Mesodermal cell (in vitro differentiated cells): Measurements from ENCODE around the gene PWWP2B.

Experiments used
- H3K27ac ChIP-seq: 2 replicates; pipeline ENCODE4 v1.7.0; 2013; ENCODE audit warnings: mild to moderate bottlenecking, low read depth, low read length, moderate library complexity; ENCODE audit not compliant: severe bottlenecking
- H3K36me3 ChIP-seq: 2 replicates; pipeline ENCODE4 v1.7.1; 2013; ENCODE audit warnings: mild to moderate bottlenecking, low read length, moderate library complexity; ENCODE audit not compliant: control insufficient read depth, insufficient read depth
- H3K4me1 ChIP-seq: one replicate; pipeline ENCODE4 v1.7.1; 2013; ENCODE audit warnings: mild to moderate bottlenecking, low read length; ENCODE audit not compliant: insufficient read depth, control insufficient read depth, poor library complexity, severe bottlenecking
- H3K4me3 ChIP-seq: 2 replicates; pipeline ENCODE4 v1.7.0; 2013; ENCODE audit warnings: low read length, control low read depth, mild to moderate bottlenecking; ENCODE audit not compliant: insufficient read depth, poor library complexity, severe bottlenecking; ENCODE audit errors: extremely low read depth
- H3K9me3 ChIP-seq: 2 replicates; pipeline ENCODE4 v1.7.1; 2013; ENCODE audit warnings: mild to moderate bottlenecking, low read length, moderate library complexity; ENCODE audit not compliant: control insufficient read depth
- WGBS, 2 experiments: methylation state at CpG; one replicate each; pipeline ENCODE4 v1.1.5; 2013; ENCODE audit warnings: missing lambda C conversion rate in 2 of 2; ENCODE audit not compliant: insufficient coverage in 2 of 2; 5-methylcytosine and 5-hydroxymethylcytosine counted together

PWWP2B gene

DNA sequence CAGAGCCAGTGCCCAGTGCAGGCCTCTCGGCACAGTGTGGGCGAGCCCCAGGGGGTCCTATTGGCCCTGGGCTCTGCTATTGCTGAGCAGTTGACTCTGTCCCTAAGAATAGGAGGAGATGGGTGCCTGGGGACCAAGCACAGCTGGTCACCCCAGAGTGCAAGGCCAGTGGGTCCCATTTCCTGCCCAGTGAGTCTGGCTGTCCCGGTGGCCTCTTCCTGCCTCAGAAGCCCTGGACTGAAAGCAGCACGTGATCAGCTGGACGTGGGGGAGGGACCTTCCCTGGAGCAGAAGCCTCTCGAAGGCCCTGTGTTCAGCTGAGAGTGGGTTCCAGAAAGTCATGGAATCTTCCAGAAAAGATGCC, 42.0 kb downstream of the PWWP2B start:
- no peak overlapping the region for H3K4me3 ChIP-seq
- no peaks in the 10 kb centered on the region for H3K36me3 ChIP-seq
- H3K4me1 ChIP-seq = peaks cover 6% of the 10 kb centered on the region
- no peak overlapping the region for H3K27ac ChIP-seq
- H3K9me3 ChIP-seq = no peaks in the 10 kb centered on the region
- 81 to 93% methylated on average over 4 to 5 of the region's 6 CpGs for WGBS, 2 experiments

DNA sequence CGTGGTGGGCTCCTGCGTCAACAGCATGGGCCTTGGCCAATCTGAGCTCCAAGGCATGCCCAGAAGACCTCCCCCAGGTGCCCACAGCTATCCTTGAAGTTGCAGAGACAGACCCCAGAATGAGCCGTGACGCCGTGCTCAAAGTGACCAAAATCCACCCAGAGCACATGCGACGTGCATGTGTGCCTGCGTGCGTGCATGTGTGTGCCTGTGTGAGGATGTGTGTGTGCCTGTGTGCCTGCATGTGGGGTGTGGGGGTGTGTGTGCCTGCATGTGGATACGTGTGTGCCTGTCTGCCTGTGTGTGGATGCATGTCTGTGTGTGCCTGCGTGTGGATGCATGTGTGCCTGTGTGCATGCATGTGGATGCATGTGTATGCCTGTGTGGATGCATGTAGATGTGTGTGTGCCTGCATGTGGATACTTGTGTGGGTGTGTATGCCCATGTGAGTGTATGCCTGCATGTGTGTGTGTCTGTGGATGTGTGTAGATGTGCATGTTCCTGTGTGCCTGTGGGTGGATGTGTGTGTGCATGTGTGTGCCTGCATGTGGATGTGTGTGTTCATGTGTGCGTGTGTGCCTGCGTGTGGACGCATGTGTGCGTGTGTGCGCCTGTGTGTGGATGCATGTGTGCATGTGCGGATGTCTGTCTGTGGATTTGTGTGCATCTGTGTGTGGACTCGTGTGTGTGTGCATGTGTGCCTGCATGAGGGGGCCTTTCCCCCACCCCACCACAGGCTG, 42.6 kb downstream of the PWWP2B start:
- no peaks in the 10 kb centered on the region for H3K36me3 ChIP-seq
- no peak overlapping the region for H3K27ac ChIP-seq
- no peaks in the 10 kb centered on the region for H3K9me3 ChIP-seq
- no peak overlapping the region for H3K4me3 ChIP-seq
- peaks cover 11% of the 10 kb centered on the region for H3K4me1 ChIP-seq
- 92 to 97% methylated on average over 15 to 16 of the region's 18 CpGs for WGBS, 2 experiments

DNA sequence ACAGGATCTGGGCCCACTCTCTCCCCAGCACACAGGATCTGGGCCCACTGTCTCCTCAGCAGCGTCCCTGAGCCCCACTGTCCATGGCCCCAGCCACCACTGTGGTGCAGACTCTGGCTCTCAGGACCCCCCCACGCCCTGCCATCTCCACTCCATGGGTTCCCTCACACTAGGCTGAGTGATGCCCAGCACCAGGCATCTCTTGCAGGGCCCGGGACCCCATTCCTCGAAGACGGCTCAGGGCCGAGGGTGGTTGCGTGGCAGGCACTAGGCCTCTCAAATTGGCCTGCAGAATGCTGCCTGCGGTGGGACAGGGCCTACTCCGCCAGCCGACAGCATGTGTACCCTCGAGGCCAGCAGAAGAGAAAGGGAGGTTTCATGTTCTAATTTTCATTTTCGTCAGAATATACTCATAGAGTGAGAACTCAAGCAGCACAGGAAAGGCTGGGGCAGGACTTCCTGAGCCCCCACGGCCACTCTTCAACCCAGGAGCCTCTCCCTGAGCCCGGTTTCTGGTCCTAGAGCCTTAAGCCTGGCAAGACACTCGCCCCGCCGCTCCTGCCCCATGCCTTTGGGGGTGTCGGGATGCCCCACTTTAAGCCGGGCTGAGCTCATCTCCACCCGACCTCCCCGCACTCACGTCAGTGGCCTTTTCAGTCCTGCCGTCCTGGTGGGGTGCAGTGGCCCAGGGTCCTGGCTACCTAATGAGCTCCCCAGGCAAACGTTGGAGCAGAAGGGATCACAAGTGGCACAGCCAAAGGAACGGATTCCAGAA, 44.0 kb downstream of the PWWP2B start:
- H3K36me3 ChIP-seq = no peaks in the 10 kb centered on the region
- H3K27ac ChIP-seq = no peak overlapping the region
- H3K4me3 ChIP-seq = no peak overlapping the region
- no peaks in the 10 kb centered on the region for H3K9me3 ChIP-seq
- peaks cover 17% of the 10 kb centered on the region for H3K4me1 ChIP-seq
- 89 to 91% methylated on average over 21 to 25 of the region's 25 CpGs for WGBS, 2 experiments

DNA sequence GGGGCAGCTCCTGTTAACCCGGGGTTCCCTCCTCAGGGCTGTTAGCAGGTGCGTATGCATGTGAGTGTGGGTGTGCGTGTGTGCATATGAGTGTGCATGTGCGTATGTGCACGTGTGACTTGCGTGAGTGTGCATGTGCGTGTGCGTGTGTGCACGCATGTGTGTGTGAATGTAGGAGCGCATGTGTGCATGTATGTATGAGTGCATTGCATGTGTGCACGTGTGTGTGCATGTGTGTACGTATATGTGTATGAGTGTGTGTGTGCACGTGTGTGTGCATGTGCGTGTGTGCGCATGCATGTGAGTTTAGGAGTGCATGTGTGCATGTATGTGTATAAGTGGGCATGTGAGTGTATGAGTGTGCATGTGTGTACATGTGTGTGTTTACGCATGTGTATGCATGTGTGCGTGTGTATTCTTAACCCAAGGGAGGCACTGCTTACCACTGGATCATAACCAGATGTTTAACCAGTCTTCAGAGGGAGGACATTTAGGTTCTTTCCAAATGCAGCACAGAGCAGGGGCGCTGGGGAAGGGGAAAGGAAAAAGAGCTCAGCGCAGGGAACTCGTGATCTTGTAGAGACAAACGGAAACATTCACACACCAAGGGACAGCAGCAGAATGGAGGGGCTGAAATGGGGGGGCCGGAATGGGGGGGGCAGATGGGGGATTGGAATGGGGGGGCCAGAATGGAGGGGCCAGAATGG, 45.0 kb downstream of the PWWP2B start:
- Histone ChIP-seq H3K27ac (no peak overlapping the region), H3K4me3 (no peak overlapping the region), H3K36me3 (no peaks in the 10 kb centered on the region), H3K4me1 (peaks cover 22% of the 10 kb centered on the region), H3K9me3 (no peaks in the 10 kb centered on the region)
- WGBS, 2 experiments = 94% methylated on average over 15 of the region's 22 CpGs

- Histone ChIP-seq H3K4me3 (no peak overlapping the region), H3K9me3 (no peaks in the 10 kb centered on the region), H3K27ac (no peak overlapping the region), H3K36me3 (no peaks in the 10 kb centered on the region), H3K4me1 (peaks cover 29% of the 10 kb centered on the region)
- WGBS, 2 experiments = 94 to 96% methylated on average over 6 to 7 of the region's 10 CpGs
These were observed 45.6 kb downstream of the PWWP2B start for GRCh38 chr10:132442636-132443035.

GRCh38 chr10:132443605-132443982, 46.6 kb downstream of the PWWP2B start:
- Histone ChIP-seq H3K4me3 (no peak overlapping the region), H3K27ac (no peak overlapping the region), H3K9me3 (no peaks in the 10 kb centered on the region), H3K4me1 (peaks cover 34% of the 10 kb centered on the region), H3K36me3 (no peaks in the 10 kb centered on the region)
- WGBS, 2 experiments = 80 to 87% methylated on average over 1 to 4 of the region's 10 CpGs

DNA sequence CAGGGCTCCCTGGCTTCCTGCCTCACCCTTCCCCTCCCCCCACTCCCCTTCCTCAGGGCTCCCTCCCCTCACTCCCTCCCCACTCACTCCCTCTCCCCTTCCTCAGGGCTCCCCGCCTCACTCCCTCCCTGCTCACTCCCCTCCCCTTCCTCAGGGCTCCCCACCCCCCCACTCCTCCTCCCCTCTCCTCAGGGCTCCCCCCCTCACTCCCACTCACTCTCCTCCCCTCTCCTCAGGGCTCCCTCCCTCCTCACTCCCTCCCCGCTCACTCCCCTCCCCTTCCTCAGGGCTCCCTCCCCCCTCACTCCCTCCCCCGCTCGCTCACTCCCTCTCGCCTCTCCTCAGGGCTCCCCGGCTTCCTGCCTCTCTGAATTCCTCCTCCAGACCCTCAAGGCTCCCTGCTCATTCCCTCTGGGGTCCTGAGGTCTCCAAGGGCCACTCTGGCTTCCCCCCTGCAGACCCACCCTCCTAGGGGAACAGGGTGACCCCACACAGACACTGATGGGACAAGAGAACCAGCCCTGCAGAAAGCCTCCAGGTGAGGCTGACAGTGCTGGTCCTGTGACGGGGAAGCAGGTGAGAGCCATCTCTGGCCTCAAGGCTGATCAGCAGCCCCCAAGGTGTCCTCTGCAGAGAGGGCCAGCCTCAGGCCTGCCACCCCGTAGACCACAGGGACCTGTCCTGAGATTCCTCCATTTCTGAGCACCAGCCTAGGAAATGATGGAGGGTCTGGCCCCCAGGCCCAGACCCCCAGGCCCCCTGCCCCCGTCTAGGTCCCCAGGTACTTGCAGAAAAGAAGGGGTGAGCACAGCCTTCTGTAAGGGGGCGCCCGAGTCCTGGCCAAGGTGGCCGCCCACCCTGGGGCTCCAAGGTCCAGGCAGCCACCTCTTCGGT, 47.2 kb downstream of the PWWP2B start:
- Histone ChIP-seq H3K9me3 (no peaks in the 10 kb centered on the region), H3K36me3 (no peaks in the 10 kb centered on the region), H3K27ac (no peak overlapping the region), H3K4me3 (no peak overlapping the region), H3K4me1 (peaks cover 29% of the 10 kb centered on the region)
- WGBS, 2 experiments = 57 to 78% methylated on average over 5 to 8 of the region's 13 CpGs

- Histone ChIP-seq H3K4me1 (peaks cover 28% of the 10 kb centered on the region), H3K9me3 (no peaks in the 10 kb centered on the region), H3K4me3 (no peak overlapping the region), H3K36me3 (no peaks in the 10 kb centered on the region), H3K27ac (peak overlapping the region; percentile 5)
- WGBS, 2 experiments = 28 to 38% methylated on average over 4 to 7 of the region's 7 CpGs
These were observed 47.9 kb downstream of the PWWP2B start for GRCh38 chr10:132444877-132445351.

- H3K4me1 ChIP-seq = peaks cover 28% of the 10 kb centered on the region
- no peak overlapping the region for H3K27ac ChIP-seq
- 89% methylated on average over 19 to 21 of the region's 22 CpGs for WGBS, 2 experiments
- no peaks in the 10 kb centered on the region for H3K36me3 ChIP-seq
- H3K4me3 ChIP-seq = no peak overlapping the region
- H3K9me3 ChIP-seq = no peaks in the 10 kb centered on the region
These were observed 48.7 kb downstream of the PWWP2B start for GRCh38 chr10:132445516-132446194.

DNA sequence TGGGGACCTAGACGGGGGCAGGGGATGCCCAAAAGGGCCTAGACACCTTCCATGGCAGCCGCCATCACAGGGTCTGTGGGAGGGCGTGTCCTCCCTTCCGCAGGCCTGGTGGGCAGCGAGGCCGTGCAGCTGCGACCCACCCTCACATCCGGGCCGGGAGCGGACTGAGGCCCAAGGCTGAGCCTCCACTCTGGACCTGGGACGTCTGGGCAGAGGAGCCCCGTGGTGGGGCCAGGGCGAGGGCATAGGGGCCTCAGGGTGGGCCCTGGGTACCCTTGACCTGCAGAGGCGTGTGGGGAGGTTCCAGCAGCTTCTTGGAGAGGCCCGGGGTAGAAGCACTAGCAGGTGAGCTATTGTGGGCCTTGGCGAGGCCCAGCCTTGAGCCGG, 49.2 kb downstream of the PWWP2B start:
- H3K9me3 ChIP-seq = no peaks in the 10 kb centered on the region
- no peak overlapping the region for H3K27ac ChIP-seq
- H3K4me1 ChIP-seq = peaks cover 31% of the 10 kb centered on the region
- no peak overlapping the region for H3K4me3 ChIP-seq
- WGBS, 2 experiments = 91 to 97% methylated on average over 8 to 17 of the region's 17 CpGs
- H3K36me3 ChIP-seq = no peaks in the 10 kb centered on the region
